ENCODE measurements around the gene VANGL2. TPM values are rescaled to one million over a fixed set of nuclear protein-coding genes. Genes with fewer than 3 reads are reported as not detected.

VANGL2 gene
- total RNA-seq, 2 experiments from 2014 or later = not detected

DNA sequence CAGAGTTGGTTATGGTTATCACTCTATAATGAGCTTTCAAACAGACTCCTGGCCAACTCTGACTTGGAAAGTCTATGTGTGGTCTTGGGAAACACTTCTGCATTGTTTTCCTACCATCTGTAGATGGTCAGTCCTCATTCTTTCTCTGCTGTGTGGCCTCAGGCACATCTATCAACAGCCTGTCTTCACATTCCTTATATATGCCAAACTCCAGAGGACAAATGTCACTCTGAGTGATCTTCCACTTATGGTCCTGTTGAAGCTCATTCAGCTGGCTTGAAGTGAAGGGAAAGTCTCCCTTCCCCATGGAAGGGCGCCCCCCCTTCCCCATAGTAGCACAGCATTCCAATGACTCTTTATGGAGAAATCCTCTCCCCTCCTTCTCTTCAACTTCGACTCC, 58.7 kb downstream of the VANGL2 start:
- no peaks in the 10 kb centered on the region for H3K27me3 Mint-ChIP-seq
- Histone ChIP-seq H3K4me1 (ENCODE audit: insufficient read depth, low read length) (peaks cover 29% of the 10 kb centered on the region), H3K27me3 (ENCODE audit: control insufficient read depth in 1 of 2, insufficient read depth in 2 of 2, low read length in 2 of 2) (no peaks in the 10 kb centered on the region), H3K36me3 (ENCODE audit: insufficient read depth, low read length) (no peaks in the 10 kb centered on the region), H3K9me3 (ENCODE audit: control insufficient read depth in 1 of 2, insufficient read depth in 1 of 2, low read length in 2 of 2) (no peaks in the 10 kb centered on the region), H3K27ac (ENCODE audit: low read depth in 1 of 2, low read length in 2 of 2) (no peak overlapping the region), H3K4me3 (ENCODE audit: low read length) (no peak overlapping the region)
- CTCF ChIA-PET = no interaction called here
- peak overlapping the region; percentile 9 for H3K27ac Mint-ChIP-seq
- POLR2A ChIA-PET = interaction anchor here (2.4 kb wide), 1 partner anchor 15 kb away, joined by 6 read pairs; no protein-coding TSS in a partner anchor
- DNase-seq (no peak), ATAC-seq (ENCODE audit: poor library complexity) (no peak)
- TF ChIP-seq, protein P1, sequence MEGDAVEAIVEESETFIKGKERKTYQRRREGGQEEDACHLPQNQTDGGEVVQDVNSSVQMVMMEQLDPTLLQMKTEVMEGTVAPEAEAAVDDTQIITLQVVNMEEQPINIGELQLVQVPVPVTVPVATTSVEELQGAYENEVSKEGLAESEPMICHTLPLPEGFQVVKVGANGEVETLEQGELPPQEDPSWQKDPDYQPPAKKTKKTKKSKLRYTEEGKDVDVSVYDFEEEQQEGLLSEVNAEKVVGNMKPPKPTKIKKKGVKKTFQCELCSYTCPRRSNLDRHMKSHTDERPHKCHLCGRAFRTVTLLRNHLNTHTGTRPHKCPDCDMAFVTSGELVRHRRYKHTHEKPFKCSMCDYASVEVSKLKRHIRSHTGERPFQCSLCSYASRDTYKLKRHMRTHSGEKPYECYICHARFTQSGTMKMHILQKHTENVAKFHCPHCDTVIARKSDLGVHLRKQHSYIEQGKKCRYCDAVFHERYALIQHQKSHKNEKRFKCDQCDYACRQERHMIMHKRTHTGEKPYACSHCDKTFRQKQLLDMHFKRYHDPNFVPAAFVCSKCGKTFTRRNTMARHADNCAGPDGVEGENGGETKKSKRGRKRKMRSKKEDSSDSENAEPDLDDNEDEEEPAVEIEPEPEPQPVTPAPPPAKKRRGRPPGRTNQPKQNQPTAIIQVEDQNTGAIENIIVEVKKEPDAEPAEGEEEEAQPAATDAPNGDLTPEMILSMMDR (IDR thresholded peaks at IDR 0.05) = no peak
- intact Hi-C loops (cut with DNase I, micrococcal nuclease) = no loop called here
- H3K4me1 Mint-ChIP-seq (ENCODE audit: low read depth) = peaks cover 65% of the 10 kb centered on the region
- H3K36me3 Mint-ChIP-seq (ENCODE audit: low read depth) = no peaks in the 10 kb centered on the region
- no peak overlapping the region for H3K4me3 Mint-ChIP-seq
- H3K9me3 Mint-ChIP-seq = no peaks in the 10 kb centered on the region

- Histone ChIP-seq H3K4me1 (ENCODE audit: insufficient read depth, low read length) (peaks cover 29% of the 10 kb centered on the region), H3K4me3 (ENCODE audit: low read length) (no peak overlapping the region), H3K36me3 (ENCODE audit: insufficient read depth, low read length) (no peaks in the 10 kb centered on the region), H3K27ac (ENCODE audit: low read depth in 1 of 2, low read length in 2 of 2) (peak overlapping the region in 1 of 2 donors; percentile 51), H3K27me3 (ENCODE audit: control insufficient read depth in 1 of 2, insufficient read depth in 2 of 2, low read length in 2 of 2) (no peaks in the 10 kb centered on the region), H3K9me3 (ENCODE audit: control insufficient read depth in 1 of 2, insufficient read depth in 1 of 2, low read length in 2 of 2) (no peaks in the 10 kb centered on the region)
- CTCF ChIA-PET = no interaction called here
- POLR2A ChIA-PET = interaction anchor here (2.4 kb wide), 1 partner anchor 16 kb away, joined by 6 read pairs; no protein-coding TSS in a partner anchor
- H3K27me3 Mint-ChIP-seq = no peaks in the 10 kb centered on the region
- peaks cover 65% of the 10 kb centered on the region for H3K4me1 Mint-ChIP-seq (ENCODE audit: low read depth)
- no peaks in the 10 kb centered on the region for H3K9me3 Mint-ChIP-seq
- H3K36me3 Mint-ChIP-seq (ENCODE audit: low read depth) = no peaks in the 10 kb centered on the region
- intact Hi-C loops (cut with DNase I, micrococcal nuclease) = loop anchor here in 1 of 2 experiments (5.0 kb wide), 1 partner anchor 32 kb away; no protein-coding TSS in a partner anchor
- ATAC-seq (ENCODE audit: poor library complexity) = no peak
- TF ChIP-seq, protein P1 (IDR thresholded peaks at IDR 0.05) = no peak
- peak overlapping the region; percentile 63 for H3K27ac Mint-ChIP-seq
- DNase-seq = no peak
- peak overlapping the region; percentile 57 for H3K4me3 Mint-ChIP-seq
Observed at GRCh38 chr1:160459687-160460086, 59.3 kb downstream of the VANGL2 start.

GRCh38 chr1:160460214-160460642, 59.9 kb downstream of the VANGL2 start:
- H3K4me3 Mint-ChIP-seq = peak overlapping the region; percentile 57
- intact Hi-C loops (cut with DNase I, micrococcal nuclease) = loop anchor here in 1 of 2 experiments (5.0 kb wide), 1 partner anchor 33 kb away; no protein-coding TSS in a partner anchor
- DNase-seq = peak in 1 of 14 experiments; percentile 22
- CTCF ChIA-PET = no interaction called here
- no peaks in the 10 kb centered on the region for H3K9me3 Mint-ChIP-seq
- H3K4me1 Mint-ChIP-seq (ENCODE audit: low read depth) = peaks cover 60% of the 10 kb centered on the region
- H3K27ac ChIP-seq (ENCODE audit: low read depth in 1 of 2, low read length in 2 of 2) = peak overlapping the region; percentile 33 to 51
- peak; percentile 44 for ATAC-seq (ENCODE audit: poor library complexity)
- H3K27me3 Mint-ChIP-seq = no peaks in the 10 kb centered on the region
- peaks cover 0 to 2% of the 10 kb centered on the region in 2 experiments for H3K9me3 ChIP-seq (ENCODE audit: control insufficient read depth in 1 of 2, insufficient read depth in 1 of 2, low read length in 2 of 2)
- POLR2A ChIA-PET = interaction anchor here (1.6 to 2.4 kb wide), 2 partner anchors 14 to 16 kb away, joined by 5 to 6 read pairs; no protein-coding TSS in a partner anchor
- peak overlapping the region; percentile 63 for H3K27ac Mint-ChIP-seq
- TF ChIP-seq, protein P1 (IDR thresholded peaks at IDR 0.05) = no peak
- H3K4me1 ChIP-seq (ENCODE audit: insufficient read depth, low read length) = peaks cover 26% of the 10 kb centered on the region
- peak overlapping the region; percentile 30 for H3K4me3 ChIP-seq (ENCODE audit: low read length)
- no peaks in the 10 kb centered on the region for H3K36me3 Mint-ChIP-seq (ENCODE audit: low read depth)
- no peaks in the 10 kb centered on the region for H3K27me3 ChIP-seq (ENCODE audit: control insufficient read depth in 1 of 2, insufficient read depth in 2 of 2, low read length in 2 of 2)
- no peaks in the 10 kb centered on the region for H3K36me3 ChIP-seq (ENCODE audit: insufficient read depth, low read length)
